CD14-positive monocyte (primary cell): ENCODE measurements around the gene XXYLT1. TPM values are rescaled to one million over a fixed set of nuclear protein-coding genes. Genes with fewer than 3 reads are reported as not detected.
A peak's percentile ranks its signal among the peaks of the same experiment; 100 is the strongest.

Experiments
- DNase-seq, 3 donors: peaks; one replicate each; pipeline ENCODE4 v3.0.0-alpha.2; 2011 to 2022
- H2AFZ ChIP-seq: 2 replicates; pipeline ENCODE4 v1.6.0; 2012; ENCODE audit warnings: mild to moderate bottlenecking, low read depth, low read length, inconsistent platforms; ENCODE audit not compliant: insufficient read depth, poor library complexity, severe bottlenecking
- H3K27ac ChIP-seq, 2 donors: 1 replicate in 1 of 2; 2 replicates in 1 of 2; pipeline ENCODE4 v1.5.1; 2012 to 2013; ENCODE audit warnings: low read length in 2 of 2, control low read depth in 1 of 2, inconsistent platforms in 1 of 2, low read depth in 1 of 2, mild to moderate bottlenecking in 1 of 2
- H3K27me3 ChIP-seq, 2 donors: one replicate each; pipeline versions ENCODE4 v1.6.0 to v1.6.1; 2011 to 2013; ENCODE audit warnings: low read length in 2 of 2; ENCODE audit not compliant: control insufficient read depth in 2 of 2, insufficient read depth in 2 of 2
- H3K36me3 ChIP-seq, 2 donors: replicated peaks in 1 of 2; 1 replicate in 1 of 2; 2 replicates in 1 of 2; pipeline versions ENCODE4 v1.5.1 to v1.6.1; 2012 to 2013; ENCODE audit warnings: low read length in 2 of 2, control low read depth in 1 of 2, inconsistent platforms in 1 of 2, mild to moderate bottlenecking in 1 of 2; ENCODE audit not compliant: insufficient read depth in 2 of 2, control insufficient read depth in 1 of 2
- H3K4me1 ChIP-seq, 2 donors: 1 replicate in 1 of 2; 2 replicates in 1 of 2; pipeline versions ENCODE4 v1.5.1 to v1.6.1; 2012 to 2013; ENCODE audit warnings: low read length in 2 of 2, control low read depth in 1 of 2, inconsistent platforms in 1 of 2, mild to moderate bottlenecking in 1 of 2, moderate library complexity in 1 of 2; ENCODE audit not compliant: insufficient read depth in 2 of 2, control insufficient read depth in 1 of 2
- H3K4me2 ChIP-seq: replicated peaks from 2 replicates; pipeline ENCODE3; 2012; ENCODE audit warnings: low read length, moderate library complexity, mild to moderate bottlenecking; ENCODE audit not compliant: poor library complexity, severe bottlenecking; ENCODE audit errors: extremely low read depth
- H3K4me3 ChIP-seq, 3 experiments: fragments of 200-600 bp in 1 of 3; sonication (generic) in 1 of 3; replicated peaks in 1 of 3; 1 replicate in 2 of 3; 2 replicates in 1 of 3; pipeline ENCODE4 v1.5.1; 2011 to 2013; ENCODE audit warnings: low read length in 3 of 3, mild to moderate bottlenecking in 3 of 3, control low read depth in 2 of 3, low read depth in 2 of 3, inconsistent platforms in 1 of 3, moderate library complexity in 1 of 3
- H3K79me2 ChIP-seq: 2 replicates; pipeline ENCODE4 v1.6.0; 2012; ENCODE audit warnings: mild to moderate bottlenecking, control low read depth, inconsistent platforms, low read length, moderate library complexity; ENCODE audit not compliant: insufficient read depth
- H3K9ac ChIP-seq: 2 replicates; pipeline ENCODE4 v1.6.0; 2017; ENCODE audit warnings: low read length, mild to moderate bottlenecking; ENCODE audit not compliant: insufficient read depth, poor library complexity, severe bottlenecking
- H3K9me3 ChIP-seq, 2 donors: replicated peaks in 1 of 2; 1 replicate in 1 of 2; 2 replicates in 1 of 2; pipeline versions ENCODE4 v1.5.1 to v1.6.1; 2012 to 2013; ENCODE audit warnings: low read length in 2 of 2, control low read depth in 1 of 2; ENCODE audit not compliant: control insufficient read depth in 1 of 2, insufficient read depth in 1 of 2
- H4K20me1 ChIP-seq: 2 replicates; pipeline ENCODE4 v1.6.0; 2012; ENCODE audit warnings: mild to moderate bottlenecking, low read length, control low read depth, moderate library complexity; ENCODE audit not compliant: insufficient read depth
- H3K27ac Mint-ChIP-seq, 7 donors: one replicate each; pipeline ENCODE4 v1.8.0; 2020; ENCODE audit warnings: mild to moderate bottlenecking in 7 of 7, mixed read lengths in 7 of 7, moderate library complexity in 6 of 7, inconsistent platforms in 2 of 7
- H3K27me3 Mint-ChIP-seq, 3 donors: one replicate each; pipeline ENCODE4 v1.8.0; 2021 to 2022; ENCODE audit warnings: low read depth in 3 of 3, mild to moderate bottlenecking in 3 of 3, mixed read lengths in 3 of 3, moderate library complexity in 3 of 3, inconsistent platforms in 1 of 3
- H3K36me3 Mint-ChIP-seq, 2 donors: one replicate each; pipeline ENCODE4 v1.8.0; 2020; ENCODE audit warnings: mixed read lengths in 2 of 2, inconsistent platforms in 1 of 2, mild to moderate bottlenecking in 1 of 2
- H3K4me1 Mint-ChIP-seq: one replicate; pipeline ENCODE4 v1.8.0; 2020; ENCODE audit warnings: mild to moderate bottlenecking, mixed read lengths
- H3K4me3 Mint-ChIP-seq, 2 donors: one replicate each; pipeline ENCODE4 v1.8.0; 2020; ENCODE audit warnings: mild to moderate bottlenecking in 2 of 2, mixed read lengths in 2 of 2, moderate library complexity in 1 of 2
- H3K9me3 Mint-ChIP-seq, 7 donors: one replicate each; pipeline ENCODE4 v1.8.0; 2020 to 2022; ENCODE audit warnings: mixed read lengths in 7 of 7, mild to moderate bottlenecking in 6 of 7, moderate library complexity in 6 of 7, inconsistent platforms in 2 of 7
- CTCF ChIP-seq: fragments of 200-600 bp; IDR thresholded peaks from one replicate; pipeline ENCODE4 v1.8.0; 2022; ENCODE audit warnings: antibody characterized with exemption, mild to moderate bottlenecking
- WGBS: methylation state at CpG from one replicate; pipeline ENCODE4 v1.1.5; 2013; ENCODE audit warnings: missing lambda C conversion rate; ENCODE audit not compliant: insufficient coverage; 5-methylcytosine and 5-hydroxymethylcytosine counted together
- intact Hi-C, 2 donors: fragments of 100-400 bp; cut with micrococcal nuclease; formaldehyde crosslinking; loops; one replicate each; pipeline versions ENCODE4 v1.15.0 to v1.15.1; 2023
- polyA plus RNA-seq, 3 donors: library from polyadenylated mRNA; depleted of rRNA in 1 of 3; unstranded in 2 of 3; stranded (reverse) in 1 of 3; fragments of 300-500 nt in 2 of 3; fragments of >200 nt in 1 of 3; fragmentation: Illumina TruSeq in 2 of 3; gene quantifications; 1 replicate in 2 of 3; 2 replicates in 1 of 3; pipeline ENCODE4 v1.2.3, GENCODE V29; 2012 to 2021

XXYLT1 gene
- polyA plus RNA-seq, 3 donors: 11.8 to 13.5 (median 13.2) TPM

GRCh38 chr3:195025884-195026200, 245.1 kb downstream of the XXYLT1 start:
- Mint-ChIP-seq H3K36me3 (peaks cover 0 to 2% of the 10 kb centered on the region in 2 donors), H3K27me3 (peaks cover 0 to 5% (median 0%) of the 10 kb centered on the region in 3 donors), H3K9me3 (peaks cover 0 to 4% (median 0%) of the 10 kb centered on the region in 7 donors), H3K27ac (no peak overlapping the region), H3K4me3 (no peak overlapping the region), H3K4me1 (peaks cover 24% of the 10 kb centered on the region)
- H4K20me1 ChIP-seq: no peaks in the 10 kb centered on the region
- H3K27ac ChIP-seq: no peak overlapping the region
- H3K4me1 ChIP-seq: peaks cover 20 to 23% of the 10 kb centered on the region in 2 donors
- H3K4me2 ChIP-seq: no peak overlapping the region
- H3K4me3 ChIP-seq: no peak overlapping the region
- WGBS: 67% methylated on average over 2 of the region's 4 CpGs
- H3K9me3 ChIP-seq: no peaks in the 10 kb centered on the region
- no peak overlapping the region for H3K9ac ChIP-seq
- no peak for TF ChIP-seq CTCF
- DNase-seq: no peak
- intact Hi-C loops: no loop called here
- no peaks in the 10 kb centered on the region for H3K27me3 ChIP-seq
- H3K79me2 ChIP-seq: no peaks in the 10 kb centered on the region
- no peak overlapping the region for H2AFZ ChIP-seq
- H3K36me3 ChIP-seq: no peaks in the 10 kb centered on the region

DNA sequence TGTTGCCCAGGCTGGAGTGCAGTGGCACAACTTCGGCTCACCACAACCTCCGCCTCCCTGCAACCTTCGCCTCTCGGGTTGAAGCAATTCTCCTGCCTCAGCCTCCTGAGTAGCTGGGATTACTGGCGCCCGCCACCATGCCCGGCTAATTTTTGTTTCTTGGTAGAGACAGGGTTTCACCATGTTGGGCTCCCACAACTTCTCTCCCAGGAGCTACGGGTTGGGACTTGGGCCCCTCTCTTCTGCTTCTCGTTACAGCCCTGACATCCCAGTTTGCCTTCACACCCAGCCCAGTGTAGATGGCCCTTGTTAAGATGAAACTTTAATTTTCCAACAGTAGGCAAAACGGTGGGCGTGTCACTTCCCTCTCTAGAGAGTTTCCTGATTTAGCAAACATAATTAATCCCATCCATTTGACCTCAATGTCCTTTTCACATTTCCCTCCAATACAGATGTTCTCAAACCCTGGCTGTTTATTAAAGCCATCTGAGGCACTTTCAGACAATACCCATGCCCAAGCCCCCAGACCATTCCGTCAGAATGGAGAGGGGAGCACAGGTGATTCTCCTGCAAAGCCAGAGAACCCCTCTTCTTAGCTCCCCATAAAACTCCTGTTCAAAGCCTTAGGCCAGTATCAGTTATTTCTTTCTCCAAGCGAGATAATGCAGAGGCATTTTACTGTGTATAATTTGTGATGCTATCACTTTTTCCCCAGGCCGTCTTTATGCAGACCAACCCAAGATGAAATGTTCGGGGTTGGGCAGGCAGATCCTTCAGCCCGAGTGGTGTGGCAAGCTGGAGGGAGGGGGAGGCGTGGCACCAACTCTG, 245.7 kb downstream of the XXYLT1 start:
- Histone ChIP-seq H4K20me1 (no peaks in the 10 kb centered on the region), H3K79me2 (no peaks in the 10 kb centered on the region), H3K4me2 (no peak overlapping the region), H3K4me3 (peak overlapping the region in 1 of 3 experiments; percentile 4), H3K27ac (no peak overlapping the region), H3K27me3 (no peaks in the 10 kb centered on the region), H3K4me1 (peaks cover 19 to 22% of the 10 kb centered on the region in 2 donors), H3K9me3 (peaks cover 0 to under 1% of the 10 kb centered on the region in 2 donors), H3K9ac (no peak overlapping the region), H2AFZ (no peak overlapping the region), H3K36me3 (no peaks in the 10 kb centered on the region)
- H3K27ac Mint-ChIP-seq: peak overlapping the region in 4 of 7 donors; percentile 44 to 70 (median 58)
- peaks cover 25% of the 10 kb centered on the region for H3K4me1 Mint-ChIP-seq
- H3K9me3 Mint-ChIP-seq: peaks cover 0 to 6% (median 1%) of the 10 kb centered on the region in 7 donors
- intact Hi-C loops: no loop called here
- TF ChIP-seq CTCF: no peak
- WGBS: 70% methylated on average over 11 of the region's 17 CpGs
- peaks cover 0 to 5% (median 0%) of the 10 kb centered on the region in 3 donors for H3K27me3 Mint-ChIP-seq
- H3K36me3 Mint-ChIP-seq: peaks cover 0 to 2% of the 10 kb centered on the region in 2 donors
- peak overlapping the region; percentile 3 to 28 for H3K4me3 Mint-ChIP-seq
- peak in 1 of 3 donors; percentile 22 for DNase-seq
